Measurements from ENCODE around the gene AHRR.
"Not testable (repeated sequence)": the region's sequence is repeated elsewhere in the genome, so short reads cannot be mapped to it uniquely, and the experiment has no call there.

- TF ChIP-seq, protein P1, sequence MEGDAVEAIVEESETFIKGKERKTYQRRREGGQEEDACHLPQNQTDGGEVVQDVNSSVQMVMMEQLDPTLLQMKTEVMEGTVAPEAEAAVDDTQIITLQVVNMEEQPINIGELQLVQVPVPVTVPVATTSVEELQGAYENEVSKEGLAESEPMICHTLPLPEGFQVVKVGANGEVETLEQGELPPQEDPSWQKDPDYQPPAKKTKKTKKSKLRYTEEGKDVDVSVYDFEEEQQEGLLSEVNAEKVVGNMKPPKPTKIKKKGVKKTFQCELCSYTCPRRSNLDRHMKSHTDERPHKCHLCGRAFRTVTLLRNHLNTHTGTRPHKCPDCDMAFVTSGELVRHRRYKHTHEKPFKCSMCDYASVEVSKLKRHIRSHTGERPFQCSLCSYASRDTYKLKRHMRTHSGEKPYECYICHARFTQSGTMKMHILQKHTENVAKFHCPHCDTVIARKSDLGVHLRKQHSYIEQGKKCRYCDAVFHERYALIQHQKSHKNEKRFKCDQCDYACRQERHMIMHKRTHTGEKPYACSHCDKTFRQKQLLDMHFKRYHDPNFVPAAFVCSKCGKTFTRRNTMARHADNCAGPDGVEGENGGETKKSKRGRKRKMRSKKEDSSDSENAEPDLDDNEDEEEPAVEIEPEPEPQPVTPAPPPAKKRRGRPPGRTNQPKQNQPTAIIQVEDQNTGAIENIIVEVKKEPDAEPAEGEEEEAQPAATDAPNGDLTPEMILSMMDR (conservative IDR thresholded peaks at IDR 0.05; ENCODE audit: low read depth, low read length), result not testable (repeated sequence)
- TF ChIP-seq POLR2A (IDR thresholded peaks at IDR 0.05; ENCODE audit: low read depth, low read length); CHD1 (IDR thresholded peaks at IDR 0.05; ENCODE audit: low read depth, low read length); MAFK (IDR thresholded peaks at IDR 0.05; ENCODE audit: low read depth, low read length); MAZ (IDR thresholded peaks at IDR 0.05; ENCODE audit: borderline replicate concordance, low read depth, low read length); BHLHE40 (IDR thresholded peaks at IDR 0.05; ENCODE audit: low read depth, low read length); SMC3 (IDR thresholded peaks at IDR 0.05; ENCODE audit: low read depth, low read length): not testable (repeated sequence)
Observed at GRCh38 chr5:296207-296606, 25.3 kb upstream of the AHRR start.
